GM21529 (cell line): ENCODE results near the gene FABP1.

ENCODE experiments used
- ATAC-seq: cut with Tn5 transposase; IDR thresholded peaks from one replicate; pipeline ENCODE4 v1.9.1; 2021; ENCODE audit not compliant: unreplicated experiment

Gene FABP1

DNA sequence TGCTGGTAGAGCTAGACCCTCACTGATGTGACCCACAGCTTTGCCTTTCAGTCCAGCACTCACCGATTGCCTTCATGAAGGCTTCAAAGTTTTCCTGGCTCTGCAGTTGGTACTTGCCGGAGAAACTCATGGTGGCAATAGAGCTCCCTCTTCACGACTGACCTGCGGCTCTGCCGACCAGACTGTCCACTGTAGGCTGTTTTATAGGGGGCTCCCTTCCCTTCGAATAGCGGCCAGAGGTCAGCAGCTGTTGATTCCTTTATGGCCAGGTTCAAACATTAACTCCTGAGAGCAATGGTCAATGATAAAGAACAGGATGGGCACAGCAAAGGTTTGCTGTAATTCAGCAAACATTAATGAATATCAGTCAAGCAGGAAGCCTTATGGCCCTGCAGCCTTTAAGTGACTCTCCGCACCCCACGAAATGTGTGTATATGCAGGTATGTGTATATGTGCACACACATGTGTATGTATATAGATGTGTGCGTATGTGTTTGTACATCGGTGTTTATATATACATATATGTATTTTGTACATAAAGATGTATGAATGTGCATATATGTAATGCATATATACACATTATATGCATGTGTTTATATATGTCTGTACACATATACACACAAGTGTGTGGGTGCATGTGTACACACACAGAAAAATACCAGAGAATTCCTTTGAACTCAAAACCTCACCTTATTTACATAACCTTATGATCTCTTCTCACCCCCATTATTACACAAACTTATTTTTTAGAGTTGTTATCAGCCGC is at the start of gene FABP1:
TSS of gene FABP1 (minus strand) at position 175 of the 766 bp plus-strand sequence. CDS start at position 130, 45 bp downstream.
- no peak for ATAC-seq

DNA sequence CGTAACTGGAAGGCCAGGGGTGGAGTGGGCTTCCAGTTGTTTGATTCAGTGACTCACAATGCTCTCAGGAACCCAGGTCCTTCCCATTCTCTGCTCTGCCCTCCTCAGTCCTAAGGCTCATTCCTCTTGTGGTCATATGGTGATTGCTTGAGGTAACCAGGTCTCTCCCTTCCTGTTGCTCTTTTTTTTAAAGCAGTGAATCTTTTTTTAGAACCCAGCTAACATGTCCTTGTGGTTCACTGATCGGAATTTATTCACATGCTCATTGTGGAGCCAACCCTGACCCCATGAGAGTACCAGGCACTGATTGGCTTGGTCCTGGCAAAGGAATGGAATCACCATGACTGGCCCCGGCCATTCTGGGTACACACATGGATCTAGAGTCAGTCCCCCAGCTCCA is 49.7 kb upstream of the FABP1 start:
- no peak for ATAC-seq

- ATAC-seq, result no peak
Measured at GRCh38 chr2:88176352-88176984, 48.6 kb upstream of the FABP1 start.

DNA sequence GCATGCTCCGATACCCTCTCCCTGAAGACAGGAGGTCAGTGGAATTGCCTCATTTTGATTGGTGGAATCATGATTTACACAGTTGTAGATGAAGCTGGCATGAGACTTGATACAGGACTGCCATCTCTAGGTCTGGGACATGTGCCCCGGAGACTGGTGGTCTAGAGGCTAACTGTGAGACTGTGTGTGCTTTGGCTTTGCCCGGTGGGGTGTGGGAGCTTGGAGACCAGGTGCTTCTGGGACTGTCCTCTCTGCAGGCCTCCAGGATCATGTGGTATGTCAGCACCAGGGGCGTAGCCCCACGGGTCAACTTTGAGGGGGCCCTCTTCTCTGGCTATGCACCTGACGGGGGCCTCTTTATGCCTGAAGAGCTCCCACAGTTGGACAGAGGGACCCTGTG is 45.0 kb upstream of the FABP1 start:
- ATAC-seq, result no peak

- ATAC-seq, result no peak
Measured at GRCh38 chr2:88171966-88172365, 44.1 kb upstream of the FABP1 start.

- no peak for ATAC-seq
Measured at GRCh38 chr2:88170472-88170892, 42.6 kb upstream of the FABP1 start.

- no peak for ATAC-seq
Measured at GRCh38 chr2:88168386-88168785, 40.5 kb upstream of the FABP1 start.

DNA sequence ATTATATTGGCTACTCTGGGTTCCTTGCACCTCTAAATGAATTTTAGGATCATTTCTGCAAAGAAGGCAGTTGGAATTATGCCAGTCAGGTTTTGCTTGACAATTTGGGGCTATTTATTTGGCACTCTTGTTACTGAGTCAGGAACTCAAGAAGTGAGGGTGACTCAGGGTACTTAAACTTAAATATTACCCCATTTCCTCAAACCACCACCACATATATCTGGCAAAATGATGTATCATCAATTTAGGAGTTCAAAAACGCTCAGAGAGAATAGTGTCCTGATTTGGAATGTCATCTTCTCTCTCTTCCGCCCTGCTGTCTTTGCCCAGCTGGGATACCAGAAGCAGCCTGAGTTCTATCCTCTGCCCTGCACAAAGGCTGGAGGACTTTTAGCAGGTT is 39.9 kb upstream of the FABP1 start:
- ATAC-seq, result no peak

- no peak for ATAC-seq
Measured at GRCh38 chr2:88165332-88166003, 37.6 kb upstream of the FABP1 start.

GRCh38 chr2:88161446-88162244 is 33.8 kb upstream of the FABP1 start:
- no peak for ATAC-seq

DNA sequence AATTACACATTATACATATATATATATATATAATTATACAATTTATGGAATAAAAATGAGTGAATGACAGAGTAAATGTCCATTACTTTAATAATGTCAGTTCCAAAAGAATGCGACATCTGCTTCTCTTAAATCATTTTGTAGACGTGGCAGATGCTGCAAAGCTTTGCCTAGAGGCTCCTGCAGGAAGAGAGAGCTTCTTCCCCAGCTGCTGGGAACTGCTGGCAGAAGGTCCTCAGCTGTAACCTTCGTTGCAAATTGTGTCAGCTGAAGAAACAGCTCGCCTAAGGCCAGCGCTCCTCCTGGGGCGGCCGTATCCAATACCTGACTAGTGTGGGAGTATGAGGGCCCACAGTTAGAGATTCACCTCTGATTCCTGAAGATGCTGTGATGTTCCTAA is 32.7 kb upstream of the FABP1 start:
- ATAC-seq, result no peak

- peak; percentile 68 for ATAC-seq
Measured at GRCh38 chr2:88159955-88160415, 32.1 kb upstream of the FABP1 start.

GRCh38 chr2:88159481-88159880 is 31.6 kb upstream of the FABP1 start:
- no peak for ATAC-seq

GRCh38 chr2:88148929-88149438 is 21.1 kb upstream of the FABP1 start:
- no peak for ATAC-seq

DNA sequence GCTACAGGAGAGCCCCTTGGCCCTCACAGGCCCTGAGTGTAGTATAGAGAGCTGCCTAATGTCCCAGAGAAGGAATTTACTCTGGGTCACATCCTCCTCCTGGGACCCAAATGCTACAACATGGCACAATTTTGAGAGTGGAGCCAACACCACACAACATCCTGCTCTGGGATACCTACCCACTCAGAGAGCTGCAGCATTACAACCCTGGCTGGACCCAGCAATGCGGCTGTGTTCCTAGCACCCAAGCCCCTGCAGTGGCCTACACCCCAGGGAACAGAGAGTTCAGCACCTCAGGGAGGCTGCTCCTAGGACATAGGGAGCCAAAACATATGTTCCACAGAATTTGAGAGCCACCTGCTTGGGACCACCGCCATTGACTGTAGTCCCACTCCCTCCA is 19.3 kb upstream of the FABP1 start:
- ATAC-seq, result no peak

DNA sequence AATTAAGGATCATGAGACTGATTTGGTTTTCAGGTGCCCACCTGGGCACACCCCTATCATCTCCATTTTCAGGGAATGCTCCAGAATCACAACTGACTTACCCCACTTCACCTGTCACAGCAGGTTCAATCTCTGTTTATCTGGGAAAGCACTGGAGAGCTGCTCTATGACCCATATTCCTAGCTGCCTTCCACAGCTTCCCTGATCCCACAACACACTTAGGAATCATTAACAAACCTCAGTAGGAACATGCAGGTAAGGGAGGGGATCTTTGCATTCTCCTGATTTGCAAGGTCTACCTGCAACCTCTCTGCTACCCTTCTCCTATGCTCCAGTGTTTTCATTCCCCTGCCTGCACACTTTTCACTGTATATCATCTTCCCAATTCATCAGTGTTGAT is 18.7 kb upstream of the FABP1 start:
- ATAC-seq, result no peak

DNA sequence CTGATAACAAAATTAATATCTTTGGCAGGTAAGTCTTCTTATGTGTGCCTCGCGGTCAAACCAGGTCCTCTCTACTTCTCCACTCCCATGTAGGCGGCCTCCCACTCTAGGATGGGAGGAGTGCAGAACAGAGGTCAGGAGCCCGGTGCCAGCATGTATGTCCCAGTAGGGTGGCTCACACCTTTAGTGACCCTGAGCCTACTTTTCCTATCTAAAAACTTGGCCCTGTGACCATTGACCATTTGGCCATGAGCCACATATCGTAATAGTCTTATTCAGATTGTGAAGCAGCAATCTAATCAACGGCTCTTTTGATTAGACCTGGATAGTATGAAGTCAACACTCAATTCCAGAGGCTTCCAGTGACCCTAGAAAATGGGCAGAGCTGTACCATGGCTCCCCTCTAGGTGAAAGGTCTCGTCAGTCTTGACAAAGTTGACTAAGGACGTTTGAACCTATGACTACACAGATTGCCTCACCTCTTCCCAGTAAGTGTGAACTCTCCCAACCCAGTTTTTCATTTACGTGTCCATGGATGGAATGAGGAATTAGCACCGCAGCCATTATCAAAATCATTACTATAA is 17.1 kb upstream of the FABP1 start:
- no peak for ATAC-seq

- ATAC-seq, result no peak
Measured at GRCh38 chr2:88144271-88144670, 16.4 kb upstream of the FABP1 start.

- ATAC-seq, result no peak
Measured at GRCh38 chr2:88141952-88142351, 14.1 kb upstream of the FABP1 start.

DNA sequence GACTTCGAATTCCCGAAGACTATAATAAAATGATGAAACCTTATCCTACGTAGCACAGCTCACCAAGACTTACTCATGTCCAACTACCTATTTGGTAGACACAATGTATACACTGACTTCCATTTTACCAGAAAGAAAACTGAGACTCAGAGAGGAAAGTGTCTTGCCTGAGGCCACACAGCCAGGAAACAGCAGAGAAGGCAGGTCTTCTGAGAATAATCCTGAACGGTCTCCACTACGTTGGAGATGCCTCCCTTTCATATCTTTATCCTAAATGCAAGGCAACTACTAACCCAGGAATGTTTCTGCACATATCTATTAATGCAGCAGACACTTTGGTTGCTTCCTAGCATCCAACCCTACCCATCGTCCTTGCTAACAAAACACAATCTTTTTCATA is 11.9 kb upstream of the FABP1 start:
- no peak for ATAC-seq
